Smooth muscle cell (in vitro differentiated cells): ENCODE measurements around the gene USP37. TPM values are rescaled to one million over a fixed set of nuclear protein-coding genes. Genes with fewer than 3 reads are reported as not detected.

Experiments
- DNase-seq: peaks from one replicate; lab custom pipeline; 2025; ENCODE audit not compliant: unreplicated experiment; lab: John Stamatoyannopoulos, UW
- H2AFZ ChIP-seq: fragments of 200-600 bp; sonication (generic); 2 replicates; pipeline ENCODE4 v1.6.0; 2016; ENCODE audit warnings: antibody characterized with exemption, low read depth, mild to moderate bottlenecking
- H3F3A ChIP-seq: fragments of 200-600 bp; sonication (generic); 2 replicates; pipeline ENCODE4 v1.6.0; 2017; ENCODE audit warnings: antibody characterized with exemption, low read depth
- H3K27ac ChIP-seq: fragments of 200-600 bp; sonication (generic); 2 replicates; pipeline ENCODE4 v1.5.1; 2016; ENCODE audit warnings: low read depth, mild to moderate bottlenecking
- H3K27me3 ChIP-seq: fragments of 200-600 bp; sonication (generic); 2 replicates; pipeline ENCODE4 v1.6.1; 2016; ENCODE audit warnings: low read depth, mild to moderate bottlenecking
- H3K36me3 ChIP-seq: fragments of 200-600 bp; sonication (generic); 2 replicates; pipeline ENCODE4 v1.5.1; 2016; ENCODE audit warnings: low read depth
- H3K4me1 ChIP-seq: fragments of 200-600 bp; sonication (generic); 2 replicates; pipeline ENCODE4 v1.5.1; 2016; ENCODE audit warnings: low read depth
- H3K4me2 ChIP-seq: fragments of 200-600 bp; sonication (generic); 2 replicates; pipeline ENCODE4 v1.6.0; 2016; ENCODE audit warnings: mild to moderate bottlenecking
- H3K4me3 ChIP-seq: fragments of 200-600 bp; sonication (generic); 2 replicates; pipeline ENCODE4 v1.5.1; 2016; ENCODE audit warnings: mild to moderate bottlenecking
- H3K79me2 ChIP-seq: fragments of 200-600 bp; sonication (generic); 2 replicates; pipeline ENCODE4 v1.6.0; 2016; ENCODE audit warnings: low read depth, mild to moderate bottlenecking
- H3K9ac ChIP-seq: fragments of 200-600 bp; sonication (generic); 2 replicates; pipeline ENCODE4 v1.6.0; 2016; ENCODE audit warnings: low read depth
- H3K9me3 ChIP-seq: fragments of 200-600 bp; sonication (generic); replicated peaks from 2 replicates; pipeline ENCODE4 v1.5.1; 2016; ENCODE audit warnings: low read depth
- H4K20me1 ChIP-seq: fragments of 200-600 bp; sonication (generic); 2 replicates; pipeline ENCODE4 v1.6.0; 2016; ENCODE audit warnings: low read depth
- CTCF ChIP-seq: fragments of 200-600 bp; sonication (generic); IDR thresholded peaks from 2 replicates; pipeline ENCODE4 v1.5.1; 2017; ENCODE audit warnings: borderline replicate concordance, mild to moderate bottlenecking, antibody characterized with exemption; ENCODE audit not compliant: insufficient read depth, poor library complexity, severe bottlenecking
- WGBS: methylation state at CpG from one replicate; pipeline ENCODE4 v1.1.7; 2016; ENCODE audit warnings: low lambda C conversion rate; 5-methylcytosine and 5-hydroxymethylcytosine counted together
- polyA plus RNA-seq: library from polyadenylated mRNA; unstranded; fragments of >200 nt; fragmentation: Nextera tagmentation; extraction: Ambion mirVana; gene quantifications from 2 replicates; pipeline ENCODE4 v1.2.1, GENCODE V29; 2016
- total RNA-seq: library from RNA; depleted of rRNA; stranded (reverse); fragments of >200 nt; gene quantifications from 2 replicates; pipeline ENCODE4 v1.2.3, GENCODE V29; 2014

USP37 gene
- total and polyA plus RNA-seq, 2 experiments from 2014 or later, result 3.6 to 10.8 TPM

DNA sequence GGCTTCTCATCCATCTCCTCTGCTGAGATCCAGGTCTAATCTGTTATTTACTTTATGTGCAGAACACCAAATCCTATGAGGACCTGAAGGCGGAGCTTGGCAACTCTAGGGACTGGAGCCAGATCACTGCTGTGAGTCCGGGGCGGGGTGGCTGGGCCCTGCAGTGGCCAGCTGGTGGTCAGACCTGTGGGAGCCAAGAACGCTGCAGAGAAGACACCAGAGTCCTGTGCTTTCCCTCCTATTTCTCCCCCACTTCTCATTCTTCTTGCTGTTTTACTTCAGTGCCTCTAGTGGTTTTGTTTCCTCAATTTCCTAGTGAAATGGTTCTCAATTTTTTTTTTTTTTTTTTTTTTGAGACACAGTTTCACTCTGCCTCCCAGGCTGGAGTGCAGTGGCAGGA is 129.6 kb downstream of the USP37 start:
- Histone ChIP-seq H3K4me1 (no peaks in the 10 kb centered on the region), H3K9ac (no peak overlapping the region), H3K9me3 (no peaks in the 10 kb centered on the region), H3K27ac (no peak overlapping the region), H3K27me3 (no peaks in the 10 kb centered on the region), H3F3A (no peaks in the 10 kb centered on the region), H3K4me2 (no peak overlapping the region), H3K36me3 (no peaks in the 10 kb centered on the region), H2AFZ (no peak overlapping the region), H3K4me3 (no peak overlapping the region), H4K20me1 (no peaks in the 10 kb centered on the region), H3K79me2 (no peaks in the 10 kb centered on the region)
- DNase-seq, result no peak
- no peak for TF ChIP-seq CTCF
- 78% methylated on average over 4 of the region's 4 CpGs for WGBS

GRCh38 chr2:218437969-218438368 is 130.2 kb downstream of the USP37 start:
- H3K36me3 ChIP-seq, result no peaks in the 10 kb centered on the region
- no peak overlapping the region for H2AFZ ChIP-seq
- no peaks in the 10 kb centered on the region for H3K9me3 ChIP-seq
- TF ChIP-seq CTCF, result no peak
- H3K4me1 ChIP-seq, result no peaks in the 10 kb centered on the region
- WGBS, result 100% methylated on average over 1 of the region's 1 CpG
- H3K4me2 ChIP-seq, result no peak overlapping the region
- no peak overlapping the region for H3K9ac ChIP-seq
- DNase-seq, result no peak
- H3K27ac ChIP-seq, result no peak overlapping the region
- no peak overlapping the region for H3K4me3 ChIP-seq
- no peaks in the 10 kb centered on the region for H3K27me3 ChIP-seq
- no peaks in the 10 kb centered on the region for H3K79me2 ChIP-seq
- no peaks in the 10 kb centered on the region for H4K20me1 ChIP-seq
- no peaks in the 10 kb centered on the region for H3F3A ChIP-seq

GRCh38 chr2:218436992-218437391 is 131.2 kb downstream of the USP37 start:
- Histone ChIP-seq H4K20me1 (no peaks in the 10 kb centered on the region), H3K79me2 (no peaks in the 10 kb centered on the region), H3K9ac (no peak overlapping the region), H3K27me3 (no peaks in the 10 kb centered on the region), H3K4me2 (no peak overlapping the region), H3K36me3 (no peaks in the 10 kb centered on the region), H3K9me3 (no peaks in the 10 kb centered on the region), H3K27ac (no peak overlapping the region), H2AFZ (no peak overlapping the region), H3K4me3 (no peak overlapping the region), H3K4me1 (no peaks in the 10 kb centered on the region), H3F3A (no peaks in the 10 kb centered on the region)
- no peak for TF ChIP-seq CTCF
- WGBS, result 96% methylated on average over 5 of the region's 5 CpGs
- no peak for DNase-seq
